Ishikawa (cell line): ENCODE measurements around the gene APBB3.

Source experiments
- CEBPB ChIP-seq: IDR thresholded peaks from 2 replicates; pipeline ENCODE4 v1.6.1; 2012
- EGR1 ChIP-seq: IDR thresholded peaks from 2 replicates; pipeline ENCODE4 v1.6.1; 2012
- EP300 ChIP-seq: IDR thresholded peaks from 2 replicates; pipeline ENCODE4 v1.6.1; 2012; ENCODE audit warnings: borderline replicate concordance
- FOXM1 ChIP-seq: IDR thresholded peaks from 2 replicates; pipeline ENCODE4 v1.6.1; 2012; ENCODE audit warnings: low read depth, borderline replicate concordance
- TF ChIP-seq, protein P1 (sequence below): IDR thresholded peaks from 2 replicates; pipeline ENCODE4 v1.6.1; 2012; ENCODE audit warnings: low read depth, mild to moderate bottlenecking

GRCh38 chr5:140598836-140599235, 34.4 kb upstream of the APBB3 start:
- TF ChIP-seq, protein P1, sequence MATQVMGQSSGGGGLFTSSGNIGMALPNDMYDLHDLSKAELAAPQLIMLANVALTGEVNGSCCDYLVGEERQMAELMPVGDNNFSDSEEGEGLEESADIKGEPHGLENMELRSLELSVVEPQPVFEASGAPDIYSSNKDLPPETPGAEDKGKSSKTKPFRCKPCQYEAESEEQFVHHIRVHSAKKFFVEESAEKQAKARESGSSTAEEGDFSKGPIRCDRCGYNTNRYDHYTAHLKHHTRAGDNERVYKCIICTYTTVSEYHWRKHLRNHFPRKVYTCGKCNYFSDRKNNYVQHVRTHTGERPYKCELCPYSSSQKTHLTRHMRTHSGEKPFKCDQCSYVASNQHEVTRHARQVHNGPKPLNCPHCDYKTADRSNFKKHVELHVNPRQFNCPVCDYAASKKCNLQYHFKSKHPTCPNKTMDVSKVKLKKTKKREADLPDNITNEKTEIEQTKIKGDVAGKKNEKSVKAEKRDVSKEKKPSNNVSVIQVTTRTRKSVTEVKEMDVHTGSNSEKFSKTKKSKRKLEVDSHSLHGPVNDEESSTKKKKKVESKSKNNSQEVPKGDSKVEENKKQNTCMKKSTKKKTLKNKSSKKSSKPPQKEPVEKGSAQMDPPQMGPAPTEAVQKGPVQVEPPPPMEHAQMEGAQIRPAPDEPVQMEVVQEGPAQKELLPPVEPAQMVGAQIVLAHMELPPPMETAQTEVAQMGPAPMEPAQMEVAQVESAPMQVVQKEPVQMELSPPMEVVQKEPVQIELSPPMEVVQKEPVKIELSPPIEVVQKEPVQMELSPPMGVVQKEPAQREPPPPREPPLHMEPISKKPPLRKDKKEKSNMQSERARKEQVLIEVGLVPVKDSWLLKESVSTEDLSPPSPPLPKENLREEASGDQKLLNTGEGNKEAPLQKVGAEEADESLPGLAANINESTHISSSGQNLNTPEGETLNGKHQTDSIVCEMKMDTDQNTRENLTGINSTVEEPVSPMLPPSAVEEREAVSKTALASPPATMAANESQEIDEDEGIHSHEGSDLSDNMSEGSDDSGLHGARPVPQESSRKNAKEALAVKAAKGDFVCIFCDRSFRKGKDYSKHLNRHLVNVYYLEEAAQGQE: no peak
- TF ChIP-seq FOXM1: no peak
- TF ChIP-seq EGR1: no peak
- no peak for TF ChIP-seq CEBPB
- no peak for TF ChIP-seq EP300
